Measurements from ENCODE around the gene PSMA5.
A peak's percentile ranks its signal among the peaks of the same experiment; 100 is the strongest.
"Not testable (repeated sequence)": the region's sequence is repeated elsewhere in the genome, so short reads cannot be mapped to it uniquely, and the experiment has no call there.

The PSMA5 gene

DNA sequence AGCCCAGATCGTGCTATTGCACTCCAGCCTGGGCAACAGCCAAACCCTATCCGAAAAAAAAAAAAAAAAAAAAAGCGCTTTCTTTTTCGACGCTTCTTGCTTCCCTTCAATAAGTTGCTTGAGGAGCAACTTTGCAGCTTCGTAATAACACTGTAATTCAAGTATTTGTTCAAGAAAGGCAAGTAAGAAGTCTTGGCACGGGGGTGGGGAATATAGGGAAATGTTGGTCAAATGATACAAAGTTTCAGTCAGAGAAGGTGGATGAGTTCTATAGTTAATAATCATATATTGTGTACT, 871 bp upstream of the PSMA5 start:
- peak in 1 of 2 donors; percentile 5 for DNase-seq

DNA sequence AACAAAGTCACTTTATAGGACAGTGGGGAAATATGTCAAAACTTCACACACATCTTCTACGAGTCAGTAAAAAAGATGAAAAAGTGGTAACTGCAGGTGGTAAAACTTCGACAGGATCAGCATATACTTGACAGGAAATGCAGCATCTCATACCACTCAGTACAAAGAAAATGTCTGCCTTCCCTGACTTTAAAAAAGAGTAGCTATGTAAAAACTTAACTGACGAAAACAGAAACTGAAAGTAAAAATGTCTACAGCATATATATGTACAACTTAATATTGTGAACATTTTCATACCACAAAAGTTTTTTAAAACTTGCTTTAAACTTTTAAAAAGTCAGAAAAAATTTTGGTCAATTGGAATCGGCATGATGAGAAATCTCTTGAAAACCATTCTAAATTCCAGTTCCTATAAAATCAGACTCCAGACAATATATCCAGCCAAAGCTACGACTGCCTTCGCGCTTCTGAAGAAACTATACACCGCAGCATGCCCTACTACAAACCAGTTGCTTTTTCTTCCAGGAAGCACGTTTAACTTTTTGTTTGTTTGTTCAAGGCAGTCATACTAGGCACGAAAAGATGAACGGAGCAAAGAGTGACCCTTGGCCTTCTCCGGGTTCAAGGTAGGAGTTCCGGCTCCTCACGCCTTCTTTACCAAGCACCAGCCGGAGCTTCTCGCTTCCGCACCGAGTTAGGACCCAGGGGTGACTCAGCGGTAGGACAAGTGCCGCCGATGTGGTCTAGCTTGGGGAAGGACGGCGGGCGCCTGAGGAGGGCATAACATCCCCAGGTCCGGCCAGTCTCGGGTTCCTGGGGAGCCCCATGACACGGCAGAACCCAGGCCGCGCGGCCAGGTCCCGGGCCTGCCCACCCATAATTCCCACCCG, 612 bp downstream of the PSMA5 start:
- peak; percentile 33 to 86 for DNase-seq

DNA sequence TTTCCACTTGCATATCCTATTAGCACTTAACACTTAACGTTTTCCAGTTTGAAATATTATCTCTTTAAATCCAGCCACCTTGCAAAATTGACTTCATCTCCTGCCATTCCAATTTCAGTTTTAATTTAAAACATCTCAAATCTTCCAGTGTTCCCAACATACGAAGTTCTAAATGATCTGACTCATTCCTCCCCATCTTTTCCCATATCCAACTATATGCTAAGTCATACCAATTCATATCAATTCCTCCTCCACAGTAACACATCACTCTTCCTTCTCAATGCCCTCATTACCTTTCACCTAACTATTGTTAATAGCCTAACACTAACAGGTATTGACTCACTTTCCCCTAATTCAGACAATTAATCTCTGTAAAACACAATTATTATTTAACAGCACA, 2.8 kb downstream of the PSMA5 start:
- no peak for DNase-seq

DNA sequence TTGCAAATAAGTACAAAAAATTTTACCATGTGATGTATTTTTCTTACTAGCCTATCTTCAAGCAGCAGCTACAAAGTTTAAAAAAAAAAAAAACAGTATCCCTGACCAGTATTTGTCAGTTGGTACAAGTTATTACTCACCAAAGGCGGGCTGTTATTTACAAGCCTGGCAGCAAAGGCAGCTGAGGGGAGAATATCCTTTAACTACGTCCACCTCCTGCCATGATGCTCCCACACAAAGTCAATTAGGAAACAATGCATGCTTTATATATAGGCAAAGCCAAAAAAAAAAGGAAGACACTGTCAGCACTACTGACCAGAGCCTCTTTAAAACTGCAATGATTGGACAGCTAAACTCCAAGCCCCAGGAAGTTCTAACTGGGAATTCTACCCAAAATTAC, 13.7 kb downstream of the PSMA5 start:
- no peak for DNase-seq

DNA sequence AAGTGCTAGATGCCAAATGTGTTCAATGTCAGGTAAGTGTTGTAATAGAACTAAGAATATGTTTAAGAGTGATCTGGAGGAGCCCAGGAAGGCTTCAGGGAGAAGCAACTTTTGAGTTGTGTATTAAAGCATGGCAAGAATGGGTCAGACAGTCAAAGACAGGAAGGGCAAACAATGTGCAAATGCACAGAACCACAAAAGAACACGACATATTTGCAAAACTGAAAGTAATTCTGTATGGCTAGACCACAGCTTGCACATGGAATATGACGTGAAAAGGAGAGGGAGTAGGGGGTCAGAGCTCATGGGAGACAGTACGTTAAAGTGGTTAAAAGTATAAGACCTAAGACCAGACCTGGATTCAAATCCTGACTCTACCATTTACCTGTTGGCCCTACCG, 21.4 kb downstream of the PSMA5 start:
- DNase-seq: no peak

DNA sequence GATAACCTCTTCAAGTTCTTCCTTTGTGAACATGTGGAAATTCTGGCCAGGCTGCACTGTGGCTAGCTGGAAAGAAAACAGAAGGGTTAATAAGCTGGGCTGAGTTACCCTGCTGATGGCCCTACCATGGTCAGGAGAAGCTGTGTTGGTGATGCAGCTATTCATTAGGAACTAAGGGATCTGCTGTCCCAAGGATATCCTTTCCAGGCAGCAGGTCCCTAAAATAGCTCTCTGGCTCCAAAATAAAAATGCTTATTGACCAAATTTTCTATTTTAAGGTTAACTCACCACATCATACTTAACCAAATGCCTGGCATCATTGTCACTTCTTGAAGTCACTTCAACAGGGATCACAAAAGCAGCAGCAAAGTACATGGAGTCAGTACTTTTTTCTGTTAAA, 24.2 kb downstream of the PSMA5 start:
- no peak for DNase-seq

DNA sequence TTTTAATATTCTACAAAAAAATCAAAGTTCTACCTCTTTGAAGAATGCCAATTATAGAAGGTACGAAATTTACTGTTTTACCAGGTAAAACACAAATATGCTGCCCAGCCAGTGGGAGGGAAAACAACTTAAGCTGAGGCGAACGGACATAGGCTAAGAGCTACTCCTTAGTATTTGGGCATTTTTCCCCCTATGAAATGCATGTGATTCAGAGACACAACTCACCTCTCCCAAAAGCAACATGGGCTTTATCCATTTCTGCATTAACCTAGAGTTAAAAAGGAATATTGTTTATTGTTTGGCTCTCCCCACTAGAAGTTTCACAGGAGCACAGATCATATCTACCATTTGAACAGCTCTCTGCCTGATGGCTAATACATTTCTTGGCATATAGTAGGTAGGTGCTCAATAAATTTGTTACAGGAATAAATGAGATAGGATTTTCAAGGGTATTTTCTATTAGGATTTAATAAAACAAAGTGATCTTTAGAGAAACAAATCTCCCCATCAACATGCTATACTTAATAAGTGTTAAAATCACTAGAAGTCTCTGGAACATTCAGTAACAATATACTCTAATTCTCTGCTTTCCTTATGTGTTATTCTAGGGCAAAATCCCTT, 26.1 kb downstream of the PSMA5 start:
- DNase-seq: no peak

DNA sequence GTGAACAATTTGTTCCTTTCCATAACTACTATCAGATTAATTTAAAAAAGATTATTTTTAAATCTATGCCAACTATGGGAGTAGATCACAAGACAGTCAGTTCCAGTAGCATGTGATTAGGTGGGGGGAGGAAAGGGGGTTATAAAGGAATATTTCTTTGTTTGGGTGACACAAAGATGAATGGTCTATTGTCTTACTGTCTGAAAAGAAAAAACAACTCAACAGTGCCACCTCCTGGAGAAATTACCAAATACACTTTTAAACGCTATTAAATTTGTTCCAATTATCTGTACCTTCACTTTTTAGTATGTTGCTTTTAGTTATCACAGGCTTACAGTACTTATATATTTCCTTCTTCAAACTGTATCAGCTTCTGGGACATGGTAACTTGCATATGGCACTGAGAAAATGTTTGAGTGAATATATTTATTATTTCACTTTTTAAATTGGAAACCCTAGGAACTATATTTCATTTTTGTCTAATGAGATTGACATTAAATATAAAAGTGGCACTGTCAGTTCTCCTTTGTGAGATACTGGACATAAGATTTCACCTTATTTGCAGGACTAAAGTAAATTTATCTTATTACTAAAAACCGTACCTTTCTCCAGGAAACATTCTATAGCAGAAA, 26.8 kb downstream of the PSMA5 start:
- peak in 1 of 2 donors; percentile 68 for DNase-seq

DNA sequence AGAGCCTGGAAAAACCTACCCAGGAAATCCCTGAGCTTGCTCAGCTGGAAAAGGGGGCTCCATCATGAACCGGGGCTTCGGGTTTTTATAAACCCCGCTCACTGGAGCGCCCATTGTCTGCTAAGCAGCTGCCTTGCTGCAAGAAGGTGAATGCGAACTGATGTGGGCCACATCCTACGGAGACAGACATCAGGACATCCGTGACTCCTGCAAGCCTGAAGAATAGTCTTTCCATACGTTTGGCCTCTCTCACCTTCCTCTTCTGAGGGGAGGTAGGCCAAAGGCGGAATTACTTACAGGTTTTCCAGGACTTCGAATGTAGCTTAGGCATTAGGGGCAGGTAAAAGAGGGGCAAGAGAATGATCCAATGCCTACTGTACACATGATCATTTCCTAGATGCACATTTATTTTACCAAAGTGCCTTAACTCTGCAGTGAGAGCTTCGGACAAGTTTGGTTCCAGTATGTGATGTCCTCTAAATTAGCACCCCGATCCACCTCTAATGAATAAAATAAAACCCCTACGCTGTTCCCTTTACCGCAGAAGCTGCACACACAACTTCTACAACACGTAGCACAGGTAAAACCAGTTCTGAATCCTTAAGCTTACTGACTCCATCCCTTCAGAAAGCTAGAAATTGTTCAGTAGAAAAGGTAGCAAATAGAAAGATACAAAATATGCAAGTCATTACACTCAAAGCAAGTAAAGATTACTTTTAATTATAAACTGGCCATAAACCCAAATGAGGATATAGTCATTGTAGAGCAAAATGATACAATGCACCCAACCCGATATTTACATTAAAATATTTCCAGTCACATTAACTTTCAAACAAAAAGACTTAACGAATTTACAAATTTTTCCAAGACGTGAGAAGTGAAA, 27.7 kb downstream of the PSMA5 start:
- no peak for DNase-seq

DNA sequence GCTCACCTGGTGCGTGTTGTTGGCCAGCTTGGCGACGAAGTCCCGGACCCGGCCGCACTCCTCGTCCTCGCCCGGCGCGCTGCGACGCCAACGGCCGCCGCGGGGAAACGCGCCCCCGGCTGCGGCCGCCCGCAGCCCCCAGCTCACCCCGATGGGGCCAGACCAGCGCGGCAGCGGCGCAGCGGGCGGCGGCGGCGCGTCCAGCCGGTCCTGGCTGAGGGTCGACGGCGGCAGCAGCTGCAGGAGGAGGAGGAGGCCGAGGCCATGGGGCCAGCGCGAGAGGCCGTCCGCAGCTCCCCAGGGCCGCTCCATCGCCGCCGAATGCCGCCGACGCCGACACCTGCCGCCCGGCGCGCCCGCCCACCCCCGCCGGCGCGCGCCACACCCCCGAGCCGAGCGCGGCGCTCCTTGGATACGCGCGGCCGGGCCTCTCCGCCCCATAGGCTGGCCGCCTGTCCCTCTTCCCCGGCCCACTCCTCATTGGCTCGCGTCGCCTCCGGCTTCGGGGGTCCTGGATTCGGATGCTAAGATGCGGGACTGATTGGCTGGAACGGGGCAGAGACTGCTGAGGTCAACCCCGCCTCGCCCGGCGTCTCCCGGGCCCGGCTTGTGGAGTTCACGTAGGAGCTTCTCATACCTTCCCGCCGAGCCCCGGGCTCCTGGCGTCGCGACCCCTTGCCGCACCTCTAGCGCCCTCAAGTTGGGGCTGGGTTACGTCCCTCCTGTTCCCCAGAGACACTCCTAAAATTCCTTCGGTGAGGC, 28.5 kb downstream of the PSMA5 start, which contains the start of gene SORT1:
SORT1 (minus strand) TSS at position 338 of the 762 bp plus-strand sequence; CDS start at position 312, 26 bp downstream.
- DNase-seq: peak in 1 of 2 donors; percentile 88

DNA sequence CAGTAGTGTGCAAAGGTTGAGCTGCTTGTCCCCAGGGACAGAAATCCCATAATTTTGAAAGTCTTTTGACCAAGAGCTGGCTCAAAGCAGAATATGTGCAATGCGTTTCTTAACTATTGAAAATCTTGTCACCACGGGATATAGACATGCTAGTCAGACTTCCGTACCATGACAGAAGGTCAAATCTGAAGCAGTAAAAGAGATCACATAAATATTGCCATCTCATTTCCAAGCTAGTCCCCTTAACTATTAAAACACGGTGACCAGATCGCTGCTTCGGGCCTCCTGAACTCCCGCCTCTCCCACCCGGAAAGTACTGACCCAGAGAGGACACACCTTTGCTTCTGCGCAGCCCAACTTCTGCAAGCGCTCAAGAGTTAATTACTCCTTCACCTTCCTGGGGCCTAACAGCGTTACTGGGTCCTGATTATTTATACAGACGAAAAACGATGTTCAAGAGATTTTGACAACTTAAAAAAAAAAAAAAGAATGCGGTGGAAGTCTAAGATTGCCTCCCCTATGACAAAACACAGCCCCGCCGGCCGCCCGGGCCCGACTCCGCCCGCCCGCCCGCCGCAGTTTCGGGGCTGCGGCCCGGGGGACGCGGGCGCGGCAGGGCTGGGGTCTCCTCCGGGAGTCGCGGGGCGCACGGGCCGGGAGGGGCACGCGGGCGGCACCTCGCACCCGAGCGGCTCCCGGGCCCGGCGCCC, 29.2 kb downstream of the PSMA5 start:
- DNase-seq: no peak

DNA sequence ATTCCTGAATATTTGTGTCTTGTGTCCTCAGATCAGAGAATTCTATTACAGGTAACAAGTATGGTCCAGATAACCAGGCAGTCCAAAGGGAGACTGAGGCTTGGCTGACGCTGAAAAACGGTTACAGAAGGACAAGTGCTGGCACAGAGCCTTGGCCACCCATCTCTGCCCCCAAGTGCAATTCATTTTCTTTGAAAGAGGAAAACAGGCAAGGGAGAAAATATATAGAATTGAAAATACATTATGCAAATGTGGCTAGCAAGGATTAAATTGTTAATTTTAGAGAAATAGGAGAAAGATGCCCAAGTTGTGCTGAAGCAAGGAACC, 29.8 kb downstream of the PSMA5 start:
- DNase-seq: no peak

DNA sequence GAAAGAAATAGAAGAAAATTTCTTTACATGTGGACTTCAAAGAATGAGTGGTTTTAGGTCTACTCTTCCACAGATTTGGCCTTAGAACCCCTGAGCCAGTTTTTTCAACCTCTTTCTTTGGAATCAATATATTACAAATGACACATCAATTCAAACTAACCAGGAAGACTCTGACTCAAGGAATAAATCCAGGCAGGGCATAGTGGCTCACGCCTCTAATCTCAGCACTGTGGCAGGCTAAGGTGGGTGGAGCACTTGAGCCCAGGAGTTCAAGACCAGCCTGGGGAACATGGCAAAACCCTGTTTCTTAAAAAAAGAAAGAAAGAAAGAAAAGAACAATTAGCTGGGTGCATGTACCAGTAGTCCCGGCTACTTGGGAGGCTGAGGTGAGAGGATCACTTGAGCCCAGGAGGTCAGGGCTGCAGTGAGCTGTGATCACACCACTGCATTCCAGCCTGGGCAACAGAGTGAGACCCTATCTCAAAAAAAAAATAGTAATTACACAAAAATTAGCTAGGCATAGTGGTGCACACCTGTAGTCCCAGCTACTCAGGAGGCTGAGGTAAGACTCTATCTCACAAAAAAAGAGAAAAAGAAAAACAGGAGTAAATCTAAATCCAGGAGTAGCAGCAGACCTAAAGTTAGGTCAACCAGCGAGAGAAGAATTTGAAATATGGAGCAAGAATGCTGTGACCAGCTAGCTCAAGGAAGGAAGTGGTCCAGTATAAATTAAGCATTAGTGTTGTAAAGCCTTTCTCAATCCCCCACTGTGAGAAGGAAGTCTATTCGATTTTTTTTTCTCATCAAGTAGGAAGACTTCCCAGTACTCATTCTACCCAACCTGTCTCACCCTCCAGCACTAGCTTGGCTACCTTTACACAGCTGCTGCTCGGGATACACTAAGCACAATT, 30.4 kb downstream of the PSMA5 start:
- peak in 1 of 2 donors; percentile 20 for DNase-seq

DNA sequence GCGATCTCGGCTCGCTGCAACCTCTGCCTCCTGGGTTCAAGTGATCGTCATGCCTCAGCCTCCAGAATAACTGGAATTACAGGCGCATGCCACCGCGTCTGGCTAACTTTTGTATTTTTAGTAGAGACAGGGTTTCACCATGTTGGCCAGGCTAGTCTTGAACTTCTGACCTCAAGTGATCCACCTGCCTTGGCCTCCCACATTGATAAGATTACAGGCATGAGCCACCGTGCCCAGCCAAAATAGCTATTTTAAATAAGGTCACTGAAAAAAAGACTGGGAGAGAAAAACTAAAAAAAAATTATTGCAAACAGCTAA, 31.0 kb downstream of the PSMA5 start:
- DNase-seq: not testable (repeated sequence)

DNA sequence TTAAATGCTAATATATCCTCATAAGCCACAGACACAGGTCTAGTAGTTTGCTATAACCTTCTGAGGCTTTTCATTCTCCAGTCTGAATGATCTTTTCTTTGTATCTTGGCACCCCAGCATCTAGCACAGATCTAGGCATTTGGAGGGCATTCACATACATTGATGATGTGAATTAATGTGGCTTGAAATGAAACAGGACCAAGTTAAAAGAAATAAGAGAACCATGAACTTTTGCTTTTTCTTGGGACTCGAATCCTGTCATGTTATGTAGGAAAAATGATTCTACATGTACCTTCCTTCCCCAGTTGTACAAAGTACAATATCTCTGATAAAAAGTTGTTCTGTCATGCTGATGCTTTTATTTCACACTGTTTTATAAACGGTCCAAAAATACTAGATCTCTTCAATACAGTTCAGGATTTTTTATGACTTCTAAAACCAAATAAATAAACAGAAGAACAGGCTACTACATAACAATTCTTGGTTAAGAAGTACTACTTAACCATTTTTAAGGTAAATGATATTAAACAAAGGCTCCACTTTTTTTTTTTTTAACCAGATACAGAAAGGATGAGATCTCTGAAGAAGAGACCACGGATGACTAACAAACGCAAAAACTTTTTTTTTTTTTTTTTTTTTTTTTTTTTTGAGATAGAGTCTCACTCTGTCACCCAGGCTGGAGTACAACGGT, 31.5 kb downstream of the PSMA5 start:
- DNase-seq: no peak

DNA sequence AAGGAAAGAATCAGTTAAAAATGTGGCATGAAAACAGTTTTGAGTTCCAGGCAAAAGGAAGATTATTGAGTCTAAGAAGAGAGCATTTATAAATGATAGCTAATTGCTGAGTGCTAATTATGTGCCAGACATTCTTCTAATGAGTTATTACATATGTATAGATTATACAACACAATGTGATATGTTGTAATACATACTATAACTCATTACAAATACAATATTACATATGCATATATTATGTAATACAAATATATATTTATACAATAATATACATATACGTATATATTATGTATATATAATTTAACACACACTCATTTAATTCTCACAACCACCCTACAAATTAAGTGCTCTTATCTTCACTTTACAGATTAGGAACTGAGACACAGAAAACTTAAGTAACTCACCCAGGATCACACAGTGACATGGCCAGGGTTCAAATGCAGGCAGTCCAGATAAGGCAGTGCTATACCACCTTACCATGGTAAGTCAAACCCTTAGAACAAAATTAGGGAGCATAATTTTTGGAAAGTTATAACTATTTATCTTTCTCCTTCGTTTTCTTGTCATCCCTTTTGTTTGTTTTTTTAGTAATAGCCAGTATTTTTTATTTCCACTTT, 32.5 kb downstream of the PSMA5 start:
- DNase-seq: no peak

DNA sequence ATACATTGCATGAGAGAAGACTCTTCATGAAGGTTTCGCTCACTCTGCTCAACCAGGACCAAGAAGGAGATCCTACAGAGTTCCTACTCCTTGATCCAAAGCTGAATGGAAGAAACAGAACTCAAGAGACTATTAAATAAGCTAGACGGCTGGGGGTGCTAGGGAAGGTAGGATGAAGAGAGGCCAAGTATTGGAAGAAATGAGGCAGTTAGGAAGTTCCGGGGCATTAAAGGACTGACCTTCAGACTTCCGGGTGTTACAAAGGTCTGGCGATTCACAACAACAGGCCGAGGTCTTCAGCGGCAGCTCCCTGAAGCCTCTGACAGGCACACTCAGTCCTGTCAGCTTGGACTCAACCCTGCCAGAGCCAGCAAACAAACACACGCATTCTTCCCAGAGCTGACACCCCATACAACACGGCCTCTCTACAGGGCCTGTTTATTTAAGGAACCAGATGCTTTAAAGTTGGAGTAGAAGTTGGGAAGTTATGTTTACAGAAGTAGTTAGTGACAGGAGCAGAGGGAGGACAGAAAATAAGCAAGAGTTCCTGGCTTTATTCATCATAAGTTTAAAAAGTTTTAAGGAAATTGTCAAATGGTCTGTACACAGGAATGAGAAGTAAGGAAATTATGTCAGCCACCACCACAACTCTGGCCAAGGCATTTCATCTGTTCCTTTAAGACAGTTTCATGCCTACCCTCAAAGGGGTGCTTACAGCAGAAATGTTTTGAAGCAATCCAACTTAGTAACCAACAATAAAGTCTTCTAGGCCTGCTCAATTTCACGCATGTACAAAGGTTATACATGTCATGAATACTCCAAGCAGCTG, 33.2 kb downstream of the PSMA5 start:
- DNase-seq: no peak

DNA sequence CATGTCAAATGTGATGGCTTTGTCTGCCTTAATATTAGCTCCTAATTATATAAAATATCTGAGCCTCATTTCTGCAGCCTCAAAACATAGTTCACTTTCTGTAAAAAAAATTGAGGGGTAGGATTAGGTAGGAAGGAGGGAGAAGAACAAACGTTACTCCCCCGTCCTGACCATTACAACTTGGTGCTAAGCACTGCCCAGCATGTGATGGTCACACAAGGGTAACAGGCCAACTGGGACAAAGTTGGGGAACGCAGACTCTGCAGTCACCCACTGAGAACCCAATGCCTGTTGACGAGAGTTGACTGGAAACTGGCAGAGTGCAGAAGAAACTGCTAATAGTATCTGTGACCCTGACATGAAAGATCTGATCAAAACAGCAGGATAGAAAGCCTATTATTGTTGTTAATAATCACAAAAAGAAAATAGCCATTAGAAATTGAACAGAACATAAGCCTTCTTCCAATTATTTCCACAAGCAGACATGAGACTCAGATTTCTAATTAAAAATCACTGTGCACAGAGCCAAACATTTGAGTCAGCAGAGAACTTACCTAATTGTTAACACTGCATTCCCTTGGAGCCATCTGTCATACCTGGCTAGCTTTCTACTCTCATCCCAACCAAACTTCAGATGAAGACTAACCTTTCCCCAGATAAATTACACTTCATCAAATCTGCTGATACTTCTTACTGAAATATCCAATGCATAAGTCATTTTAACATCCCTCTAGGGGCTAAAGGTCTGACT, 34.0 kb downstream of the PSMA5 start:
- no peak for DNase-seq

All from bone marrow (tissue), 2 donors.